CD1c-positive myeloid dendritic cell (primary cell): ENCODE data around the gene ATOH1.

ENCODE experiments used
- DNase-seq: peaks from one replicate; pipeline ENCODE4 v3.0.0-alpha.2; 2016; ENCODE audit errors: extremely low spot score

Gene ATOH1

DNA sequence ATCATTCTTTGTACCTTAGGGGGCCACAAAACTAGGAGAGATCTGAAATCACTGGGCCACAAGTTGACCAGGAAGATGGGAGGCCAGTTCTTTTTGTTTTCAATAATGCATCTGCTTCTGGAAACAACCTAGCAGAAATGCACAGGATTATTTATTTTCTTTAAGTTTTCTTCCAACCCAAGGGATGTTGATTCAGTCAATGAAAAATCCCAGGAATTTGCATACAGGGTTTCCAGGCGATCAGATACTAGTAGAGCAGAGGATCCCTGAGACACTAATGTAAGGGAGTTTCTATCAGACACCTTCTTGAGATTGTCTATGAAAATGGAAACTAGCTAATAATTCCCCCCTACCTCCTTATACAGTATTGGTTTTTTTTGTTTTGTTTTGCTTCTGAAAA lies 7.4 kb downstream of the ATOH1 start:
- DNase-seq = no peak

DNA sequence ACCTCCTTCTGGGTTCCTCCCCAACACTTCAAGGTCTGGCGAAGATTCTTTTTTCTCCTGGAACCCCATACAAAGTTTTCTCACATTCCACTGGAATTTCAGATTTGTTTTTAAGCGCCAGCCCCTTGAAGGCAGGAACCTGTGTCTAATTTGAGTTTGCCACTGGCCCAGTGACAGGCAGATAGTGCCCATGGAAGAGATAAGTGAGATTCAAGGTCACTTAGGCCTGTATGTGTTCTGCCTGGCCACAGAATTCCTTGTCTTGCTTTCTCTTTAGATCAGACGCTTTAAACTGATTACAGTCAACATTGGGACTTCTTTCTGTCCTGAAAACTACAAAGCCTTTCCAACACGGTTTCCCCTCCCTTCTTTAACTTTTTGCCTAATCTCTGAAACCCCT lies 11.2 kb downstream of the ATOH1 start:
- no peak for DNase-seq

DNA sequence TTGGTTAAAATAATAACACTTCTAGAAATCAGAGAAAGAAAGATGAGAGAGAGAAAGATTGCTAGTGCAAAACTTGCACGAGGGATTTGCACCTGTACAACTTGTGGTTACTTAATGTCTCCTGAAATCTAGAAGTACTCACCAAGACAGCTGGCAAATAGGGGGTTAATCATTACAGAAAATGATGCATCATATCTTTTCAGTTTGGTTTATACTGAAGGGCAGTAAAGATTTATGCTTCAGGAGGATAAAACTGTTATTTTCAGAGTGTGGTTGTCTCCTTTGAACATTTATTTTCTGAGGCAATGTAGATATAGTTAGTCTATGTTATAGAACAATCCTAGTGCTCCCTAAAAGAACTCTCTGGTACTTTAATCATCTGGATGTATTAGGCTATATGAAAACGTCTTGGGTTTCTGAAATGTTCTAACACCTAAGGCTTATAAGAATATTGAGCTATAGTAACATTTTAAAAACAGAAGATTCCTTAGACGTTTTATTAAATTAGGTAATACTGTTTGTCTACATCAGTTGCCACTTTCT lies 13.3 kb downstream of the ATOH1 start:
- no peak for DNase-seq

DNA sequence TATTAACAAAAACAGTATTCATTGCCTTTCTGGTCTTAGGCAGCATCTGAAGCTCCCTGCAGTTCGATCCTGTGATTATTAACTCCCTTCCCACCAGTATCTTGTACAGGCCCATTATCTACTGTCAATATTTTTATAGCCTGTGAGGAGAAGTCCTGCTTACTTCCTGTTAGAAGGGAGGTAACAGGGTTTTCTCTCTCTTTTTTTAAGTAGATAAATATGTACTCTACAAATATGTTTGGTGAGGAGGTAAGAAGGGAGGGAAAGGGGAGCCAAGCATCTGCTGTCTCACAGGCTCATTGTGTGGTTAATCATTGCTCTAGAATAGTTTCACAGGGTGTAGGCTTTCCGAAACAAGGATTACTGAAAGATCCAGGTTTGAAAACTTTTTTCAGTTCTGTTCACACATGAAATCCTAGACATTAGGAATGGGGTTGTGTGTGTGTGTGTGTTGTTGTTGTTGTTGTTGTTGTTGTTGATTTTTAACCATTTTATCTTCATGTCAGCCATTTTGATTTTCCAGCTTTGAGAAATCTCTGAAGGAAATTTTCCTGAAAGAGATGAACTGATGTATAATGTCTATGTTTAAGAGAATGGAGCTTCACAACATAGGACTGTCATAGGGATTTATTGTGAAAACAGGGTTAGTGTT lies 14.2 kb downstream of the ATOH1 start:
- DNase-seq = no peak

DNA sequence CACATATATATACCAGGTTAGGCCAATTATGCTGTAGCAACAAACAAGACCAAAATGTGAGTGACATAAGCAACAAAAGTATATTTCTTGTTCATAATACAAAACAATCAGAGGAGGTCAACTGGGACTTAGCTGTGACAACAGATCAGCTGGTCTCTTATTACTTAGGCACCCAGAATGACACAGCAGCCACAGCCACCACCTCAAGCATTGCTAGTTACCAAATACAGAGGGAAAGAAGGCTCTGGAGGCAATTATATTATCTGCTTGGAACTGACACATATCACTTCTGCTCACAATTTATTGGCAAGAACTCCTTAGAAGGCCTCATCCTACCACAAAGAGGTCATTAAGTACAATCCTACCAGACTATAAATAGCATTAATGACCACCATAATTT lies 15.2 kb downstream of the ATOH1 start:
- no peak for DNase-seq

DNA sequence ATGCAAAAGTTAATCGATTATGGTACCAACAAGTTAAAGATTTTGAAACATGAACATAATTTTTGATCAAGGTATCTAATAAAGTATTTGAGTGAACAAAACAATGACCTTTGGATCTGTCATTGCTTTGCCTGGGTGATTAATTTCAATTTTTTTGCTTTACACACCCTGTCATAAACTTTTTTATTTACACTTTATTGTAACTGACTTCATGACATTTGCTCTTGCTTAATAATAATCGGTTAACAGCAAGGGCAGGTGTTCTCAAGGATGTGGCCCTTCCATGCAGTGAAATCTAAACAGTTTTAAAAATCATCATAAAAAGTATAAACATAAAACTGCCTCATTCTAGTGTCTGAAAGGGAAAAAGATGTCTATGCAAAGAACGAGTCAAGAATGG lies 24.1 kb downstream of the ATOH1 start:
- no peak for DNase-seq

DNA sequence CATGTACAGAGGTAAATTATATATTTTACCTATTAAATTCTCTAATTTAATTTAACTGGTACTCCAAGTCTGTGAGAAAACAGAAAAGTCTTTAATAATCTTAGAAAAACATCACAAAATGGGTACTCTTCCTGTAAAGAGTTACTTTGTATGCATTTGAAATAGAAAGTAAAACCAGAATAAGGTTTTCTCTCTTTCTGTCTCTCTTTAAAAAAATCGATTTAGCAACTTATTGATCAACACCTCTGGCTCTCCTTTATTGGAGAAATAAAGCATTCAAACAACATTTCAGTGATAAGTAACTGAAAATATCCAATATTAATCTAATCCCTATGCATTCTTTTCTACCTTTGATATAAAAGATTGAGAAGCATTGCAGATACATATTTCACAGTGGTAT lies 27.4 kb downstream of the ATOH1 start:
- DNase-seq = no peak

DNA sequence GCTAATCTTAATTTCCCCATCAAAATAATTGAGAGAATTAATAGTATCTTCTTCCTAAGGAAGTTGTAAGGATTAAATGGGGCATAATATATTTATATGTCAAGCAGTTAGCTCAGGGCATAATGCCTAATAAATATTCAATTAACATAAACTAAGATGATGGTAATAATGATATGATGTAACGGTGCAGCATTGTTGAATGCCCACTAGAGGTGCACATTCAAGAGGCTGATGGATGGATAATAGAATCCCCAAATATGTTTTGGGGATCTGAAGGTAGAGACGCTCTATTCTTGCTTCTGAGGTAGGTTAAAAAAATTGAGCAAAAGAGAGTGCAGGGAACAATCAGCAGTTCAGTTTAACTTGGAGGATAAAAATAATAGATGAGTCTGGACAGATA lies 37.1 kb downstream of the ATOH1 start:
- no peak for DNase-seq

DNA sequence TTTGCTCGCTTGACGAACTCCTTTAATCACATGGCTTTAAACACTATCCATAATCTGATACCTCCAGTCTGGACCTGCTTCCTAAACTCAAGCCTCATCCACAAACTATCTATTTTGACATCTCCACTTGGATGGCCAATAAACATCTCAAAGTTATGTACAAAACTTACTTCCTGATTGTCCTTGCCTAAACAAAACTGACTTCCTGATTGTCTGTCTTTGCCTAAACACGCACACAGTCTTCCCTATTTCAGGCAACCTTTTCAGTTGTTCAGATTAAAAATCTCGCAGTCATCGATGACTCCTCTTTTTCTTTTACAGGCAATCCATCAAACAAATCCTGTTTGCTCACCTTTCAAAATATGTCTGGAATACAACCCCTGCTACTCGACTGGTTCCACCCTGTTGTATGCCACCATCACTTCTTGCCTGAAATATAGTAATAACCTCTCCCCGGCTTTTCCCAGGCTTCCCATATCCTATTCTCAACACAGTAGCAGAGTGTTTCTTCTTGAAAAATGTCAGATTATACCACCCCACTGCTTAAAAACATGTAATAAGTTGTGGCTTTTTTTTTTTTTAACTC lies 39.0 kb downstream of the ATOH1 start:
- DNase-seq = no peak

DNA sequence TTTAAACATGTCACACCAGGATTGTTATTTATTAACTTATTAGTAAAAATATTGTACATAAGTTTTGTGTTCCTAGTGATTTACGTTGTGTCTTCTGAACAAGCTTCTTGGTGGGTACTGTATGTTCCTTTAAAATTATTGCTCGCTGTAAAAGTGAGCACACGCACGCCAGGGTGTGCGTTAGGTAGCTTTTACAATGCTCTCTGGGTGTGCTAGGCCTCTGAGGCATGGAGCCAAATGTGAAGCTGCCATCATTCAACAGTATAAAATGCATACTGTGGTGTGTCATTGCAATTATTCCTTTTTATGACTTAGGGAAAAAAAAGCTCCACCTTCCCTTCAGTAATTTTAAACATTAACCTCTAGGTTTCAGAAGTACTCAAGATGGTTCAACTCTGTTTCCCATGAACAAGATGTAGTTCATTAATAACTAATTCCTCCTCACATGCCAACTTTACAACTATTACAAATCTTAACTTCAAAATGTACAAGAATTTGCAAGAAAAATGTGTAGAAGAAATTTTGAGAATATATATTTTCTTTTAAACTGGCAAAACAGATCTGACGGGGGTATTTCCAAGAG lies 42.4 kb downstream of the ATOH1 start:
- no peak for DNase-seq

DNA sequence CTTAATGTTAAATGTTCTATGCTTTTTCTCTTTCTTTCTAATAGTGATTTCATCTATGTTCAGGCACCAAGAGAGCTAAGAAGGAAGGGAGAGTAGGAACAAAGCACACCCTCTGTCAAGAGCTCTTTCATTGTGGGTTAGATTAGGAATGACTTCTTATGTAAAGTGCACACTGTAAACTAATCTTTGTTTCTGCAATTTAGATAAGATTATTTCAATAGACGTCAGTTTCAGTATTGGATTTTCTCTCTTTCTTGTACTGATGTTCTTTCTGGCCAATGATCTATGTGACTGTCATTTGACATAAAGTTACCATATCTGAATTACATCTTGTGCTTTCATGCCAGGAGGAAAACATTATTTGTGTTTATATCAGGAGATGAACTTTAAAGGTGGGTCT lies 48.2 kb downstream of the ATOH1 start:
- no peak for DNase-seq

DNA sequence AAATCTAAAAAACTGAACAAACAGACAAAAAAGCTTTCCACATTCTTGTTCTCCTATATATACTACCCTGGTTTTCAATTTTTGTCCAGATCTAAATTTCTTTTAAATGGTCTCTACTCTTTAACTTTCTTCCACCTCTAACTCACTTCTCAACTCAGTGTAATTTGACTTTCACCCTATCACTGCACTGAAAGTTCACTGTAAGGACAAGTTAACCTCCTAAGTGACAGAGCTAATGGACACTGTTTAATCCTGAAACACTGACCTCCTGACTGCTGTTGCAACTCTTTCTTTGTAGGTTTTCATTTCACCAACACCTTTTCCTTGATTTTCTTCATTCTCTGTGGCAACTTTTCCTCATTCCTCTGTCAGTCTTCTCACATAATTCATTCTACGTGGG lies 50.0 kb downstream of the ATOH1 start:
- no peak for DNase-seq

DNA sequence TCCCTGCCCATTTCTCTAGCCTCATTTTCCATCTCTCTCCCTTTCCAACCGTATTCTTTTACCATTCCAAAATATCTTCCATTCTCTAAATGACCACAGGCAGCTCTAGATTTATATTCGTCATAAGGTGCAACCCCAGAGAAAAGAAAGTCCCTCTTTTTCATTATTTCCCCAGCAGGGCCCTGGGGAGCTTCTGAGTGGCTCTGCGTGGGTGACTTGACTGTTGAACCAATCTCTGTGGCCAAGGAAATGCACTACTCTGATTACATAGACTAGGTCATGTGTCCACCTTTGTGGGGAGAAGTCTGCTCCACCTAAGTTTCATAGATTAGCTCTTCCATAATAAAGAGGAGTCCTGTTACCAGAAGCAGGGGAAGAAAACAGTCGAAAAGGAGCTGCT lies 51.4 kb downstream of the ATOH1 start:
- DNase-seq = no peak
